Activated T-helper 2 cell treated with anti-CD3 and anti-CD28 coated beads, Interferon-gamma antibody, Interleukin-2, Interleukin-4, amounts not matched to agents 10 μg/mL and 5 μg/mL and 100 μg/mL, durations not matched to agents 14 hours and 24 hours and 36 hours (primary cell): ENCODE data around the gene MCOLN1. TPM values are rescaled to one million over a fixed set of nuclear protein-coding genes. Genes with fewer than 3 reads are reported as not detected.

Experiments
- DNase-seq: peaks from one replicate; pipeline ENCODE4 v3.0.0; 2021; ENCODE audit warnings: low spot score
- H3K27ac Mint-ChIP-seq: one replicate; pipeline ENCODE4 v1.8.0; 2021; ENCODE audit warnings: mixed read lengths
- H3K27me3 Mint-ChIP-seq: one replicate; pipeline ENCODE4 v1.8.0; 2021; ENCODE audit warnings: low read depth, mixed read lengths
- H3K36me3 Mint-ChIP-seq: one replicate; pipeline ENCODE4 v1.8.0; 2021; ENCODE audit warnings: low read depth, mixed read lengths
- H3K4me1 Mint-ChIP-seq: one replicate; pipeline ENCODE4 v1.8.0; 2021; ENCODE audit warnings: low read depth, mixed read lengths
- H3K4me3 Mint-ChIP-seq: one replicate; pipeline ENCODE4 v1.8.0; 2021; ENCODE audit warnings: low read depth, mild to moderate bottlenecking, moderate library complexity, mixed read lengths
- H3K9me3 Mint-ChIP-seq: one replicate; pipeline ENCODE4 v1.8.0; 2021; ENCODE audit warnings: mixed read lengths
- intact Hi-C: fragments of 100-400 bp; cut with micrococcal nuclease; formaldehyde crosslinking; loops from one replicate; pipeline ENCODE4 v1.15.1; 2023
- total RNA-seq: library from RNA; stranded (reverse); gene quantifications from 2 replicates; pipeline ENCODE4 v1.2.3, GENCODE V29; 2022

Gene MCOLN1
- total RNA-seq, 1 donor from 2014 or later: 11.2 TPM

- no peaks in the 10 kb centered on the region for H3K36me3 Mint-ChIP-seq
- peak; percentile 51 for DNase-seq
- intact Hi-C loops: loop anchor here (10.0 kb wide), 1 partner anchor 112 kb away; no protein-coding TSS in a partner anchor
- no peaks in the 10 kb centered on the region for H3K9me3 Mint-ChIP-seq
- H3K4me3 Mint-ChIP-seq: no peak overlapping the region
- peaks cover 11% of the 10 kb centered on the region for H3K4me1 Mint-ChIP-seq
- peaks cover 17% of the 10 kb centered on the region for H3K27me3 Mint-ChIP-seq
- H3K27ac Mint-ChIP-seq: no peak overlapping the region
These were observed 15.8 kb upstream of the MCOLN1 start for GRCh38 chr19:7506385-7507328.

GRCh38 chr19:7507884-7508283, 14.5 kb upstream of the MCOLN1 start:
- no peak for DNase-seq
- intact Hi-C loops: loop anchor here (10.0 kb wide), 1 partner anchor 113 kb away; no protein-coding TSS in a partner anchor
- H3K27me3 Mint-ChIP-seq: peaks cover 13% of the 10 kb centered on the region

GRCh38 chr19:7509625-7510024, 12.8 kb upstream of the MCOLN1 start:
- no peak overlapping the region for H3K4me3 Mint-ChIP-seq
- H3K36me3 Mint-ChIP-seq: no peaks in the 10 kb centered on the region
- intact Hi-C loops: loop anchor here (10.0 kb wide), 1 partner anchor 115 kb away; no protein-coding TSS in a partner anchor
- DNase-seq: no peak
- peaks cover 11% of the 10 kb centered on the region for H3K4me1 Mint-ChIP-seq
- no peak overlapping the region for H3K27ac Mint-ChIP-seq
- no peaks in the 10 kb centered on the region for H3K9me3 Mint-ChIP-seq
- H3K27me3 Mint-ChIP-seq: peaks cover 14% of the 10 kb centered on the region

More at GRCh38 chr19:7507884-7508283, 14.5 kb upstream of the MCOLN1 start:
- H3K9me3 Mint-ChIP-seq: no peaks in the 10 kb centered on the region
- H3K36me3 Mint-ChIP-seq: no peaks in the 10 kb centered on the region
- H3K27ac Mint-ChIP-seq: no peak overlapping the region
- H3K4me3 Mint-ChIP-seq: no peak overlapping the region
- peaks cover 11% of the 10 kb centered on the region for H3K4me1 Mint-ChIP-seq

GRCh38 chr19:7512400-7512851, 10.0 kb upstream of the MCOLN1 start:
- Mint-ChIP-seq H3K36me3 (no peaks in the 10 kb centered on the region), H3K4me3 (no peak overlapping the region), H3K9me3 (no peaks in the 10 kb centered on the region), H3K27ac (no peak overlapping the region), H3K4me1 (peaks cover 4% of the 10 kb centered on the region), H3K27me3 (peaks cover 22% of the 10 kb centered on the region)
- intact Hi-C loops: no loop called here
- DNase-seq: no peak

- no peak overlapping the region for H3K27ac Mint-ChIP-seq
- H3K36me3 Mint-ChIP-seq: no peaks in the 10 kb centered on the region
- H3K9me3 Mint-ChIP-seq: no peaks in the 10 kb centered on the region
- no peak overlapping the region for H3K4me3 Mint-ChIP-seq
- peaks cover 4% of the 10 kb centered on the region for H3K4me1 Mint-ChIP-seq
- peaks cover 27% of the 10 kb centered on the region for H3K27me3 Mint-ChIP-seq
- intact Hi-C loops: no loop called here
- no peak for DNase-seq
These were observed 8.4 kb upstream of the MCOLN1 start for GRCh38 chr19:7513809-7514642.

- H3K4me3 Mint-ChIP-seq: peak overlapping the region; percentile 82
- H3K9me3 Mint-ChIP-seq: no peaks in the 10 kb centered on the region
- intact Hi-C loops: no loop called here
- H3K36me3 Mint-ChIP-seq: no peaks in the 10 kb centered on the region
- peaks cover 27% of the 10 kb centered on the region for H3K27me3 Mint-ChIP-seq
- peaks cover 4% of the 10 kb centered on the region for H3K4me1 Mint-ChIP-seq
- peak overlapping the region; percentile 62 for H3K27ac Mint-ChIP-seq
- DNase-seq: no peak
These were observed 7.2 kb upstream of the MCOLN1 start for GRCh38 chr19:7515110-7515644.

GRCh38 chr19:7515645-7516151, 6.7 kb upstream of the MCOLN1 start, which contains the start of gene ZNF358:
Gene ZNF358 (plus strand): TSS chr19:7516103. CDS start chr19:7519243, 3,140 bp downstream.
- H3K9me3 Mint-ChIP-seq: no peaks in the 10 kb centered on the region
- H3K36me3 Mint-ChIP-seq: no peaks in the 10 kb centered on the region
- H3K4me1 Mint-ChIP-seq: peaks cover 4% of the 10 kb centered on the region
- peak within 1 kb of the TSS; percentile 62 for H3K27ac Mint-ChIP-seq
- peaks cover 27% of the 10 kb centered on the region for H3K27me3 Mint-ChIP-seq
- no peak for DNase-seq
- intact Hi-C loops: no loop called here
- H3K4me3 Mint-ChIP-seq: peak within 1 kb of the TSS; percentile 82

- no peaks in the 10 kb centered on the region for H3K36me3 Mint-ChIP-seq
- no peak overlapping the region for H3K27ac Mint-ChIP-seq
These were observed 6.1 kb upstream of the MCOLN1 start for GRCh38 chr19:7516333-7516732.

GRCh38 chr19:7516878-7517277, 5.5 kb upstream of the MCOLN1 start:
- DNase-seq: no peak
- H3K4me1 Mint-ChIP-seq: peaks cover 7% of the 10 kb centered on the region
- peak overlapping the region; percentile 31 for H3K27ac Mint-ChIP-seq
- intact Hi-C loops: no loop called here
- no peaks in the 10 kb centered on the region for H3K9me3 Mint-ChIP-seq
- peak overlapping the region; percentile 66 for H3K4me3 Mint-ChIP-seq
- no peaks in the 10 kb centered on the region for H3K36me3 Mint-ChIP-seq
- peaks cover 27% of the 10 kb centered on the region for H3K27me3 Mint-ChIP-seq

More at GRCh38 chr19:7516333-7516732, 6.1 kb upstream of the MCOLN1 start:
- intact Hi-C loops: no loop called here
- Mint-ChIP-seq H3K4me3 (peak overlapping the region; percentile 66), H3K27me3 (peaks cover 27% of the 10 kb centered on the region), H3K4me1 (peaks cover 4% of the 10 kb centered on the region), H3K9me3 (no peaks in the 10 kb centered on the region)
- DNase-seq: no peak

- H3K27ac Mint-ChIP-seq: no peak overlapping the region
- peaks cover 22% of the 10 kb centered on the region for H3K27me3 Mint-ChIP-seq
- H3K36me3 Mint-ChIP-seq: no peaks in the 10 kb centered on the region
- H3K9me3 Mint-ChIP-seq: no peaks in the 10 kb centered on the region
- no peak overlapping the region for H3K4me3 Mint-ChIP-seq
- DNase-seq: no peak
- H3K4me1 Mint-ChIP-seq: peaks cover 15% of the 10 kb centered on the region
- intact Hi-C loops: no loop called here
These were observed 2.9 kb upstream of the MCOLN1 start for GRCh38 chr19:7519361-7520130.

GRCh38 chr19:7520131-7521051, 2.0 kb upstream of the MCOLN1 start:
- intact Hi-C loops: no loop called here

More at GRCh38 chr19:7520131-7521051, 2.0 kb upstream of the MCOLN1 start:
- Mint-ChIP-seq H3K9me3 (no peaks in the 10 kb centered on the region), H3K36me3 (no peaks in the 10 kb centered on the region), H3K4me1 (peaks cover 14% of the 10 kb centered on the region), H3K27me3 (peaks cover 17% of the 10 kb centered on the region), H3K27ac (no peak overlapping the region), H3K4me3 (no peak overlapping the region)
- no peak for DNase-seq
